HG03558 (cell line): ENCODE measurements around the gene KRTCAP2.
"Not testable (repeated sequence)": the region's sequence is repeated elsewhere in the genome, so short reads cannot be mapped to it uniquely, and the experiment has no call there.

ENCODE experiments used
- ATAC-seq: cut with Tn5 transposase; IDR thresholded peaks from one replicate; pipeline ENCODE4 v1.9.1; 2021; ENCODE audit warnings: moderate number of reproducible peaks; ENCODE audit not compliant: unreplicated experiment; ENCODE audit errors: extremely low read depth

The KRTCAP2 gene

GRCh38 chr1:155172732-155173477 is at the start of gene KRTCAP2:
Gene KRTCAP2 (minus strand): TSS chr1:155173304. CDS start chr1:155173224, 80 bp downstream.
- peak; percentile 42 for ATAC-seq

DNA sequence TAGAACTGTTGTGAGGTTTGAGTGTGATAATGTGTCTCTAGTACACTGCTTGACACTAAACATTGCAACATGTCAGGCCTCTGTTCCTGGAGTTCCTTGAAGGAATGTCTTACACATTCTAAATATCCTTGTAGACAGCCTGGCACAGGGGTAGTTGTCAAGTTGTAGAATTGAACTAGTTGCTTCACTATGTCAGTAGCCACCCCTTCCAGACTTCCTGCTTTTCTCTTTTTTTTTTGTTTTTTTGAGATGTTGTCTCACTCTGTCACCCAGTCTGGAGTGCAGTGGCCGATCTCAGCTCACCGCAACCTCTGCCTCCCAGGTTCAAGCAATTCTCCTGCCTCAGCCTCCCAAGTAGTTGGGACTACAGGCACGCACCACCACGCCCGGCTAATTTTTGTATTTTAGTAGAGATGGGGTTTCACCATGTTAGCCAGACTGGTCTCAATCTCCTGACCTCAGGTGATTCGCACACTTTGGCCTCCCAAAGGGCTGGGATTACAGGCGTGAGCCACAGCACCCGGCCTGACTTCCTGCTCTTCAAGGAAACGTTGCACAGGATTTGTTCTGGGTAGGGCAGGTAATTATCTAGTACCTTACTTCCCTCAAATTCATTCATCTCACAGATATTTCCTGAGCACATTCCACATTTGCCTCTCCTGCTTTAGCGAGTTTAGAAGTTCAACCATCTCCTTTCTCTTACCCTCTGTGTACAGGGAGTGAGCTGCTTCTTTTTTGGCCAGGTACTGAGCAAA is 47.3 kb upstream of the KRTCAP2 start:
- not testable (repeated sequence) for ATAC-seq

DNA sequence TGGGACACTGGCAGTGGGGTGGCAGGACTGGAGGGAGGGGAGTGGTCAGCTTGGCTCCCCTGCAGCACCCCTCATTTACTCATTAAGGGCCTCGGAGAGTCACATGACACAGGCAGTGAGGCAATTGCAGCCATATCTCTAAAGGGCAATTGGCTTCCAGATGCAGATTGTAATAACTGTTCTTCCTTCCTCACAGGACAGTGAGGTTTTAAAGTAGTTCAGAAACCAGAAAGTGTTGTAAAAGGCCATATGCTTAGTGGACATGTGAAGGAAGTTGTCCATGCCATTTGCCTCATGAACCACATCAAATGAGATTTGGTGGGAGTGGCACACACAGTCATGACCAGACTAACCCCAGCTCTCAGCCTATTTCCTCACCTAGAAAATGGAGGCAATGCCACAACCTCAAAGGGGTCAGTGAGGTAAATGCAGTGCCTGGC is 46.5 kb upstream of the KRTCAP2 start:
- ATAC-seq = no peak

DNA sequence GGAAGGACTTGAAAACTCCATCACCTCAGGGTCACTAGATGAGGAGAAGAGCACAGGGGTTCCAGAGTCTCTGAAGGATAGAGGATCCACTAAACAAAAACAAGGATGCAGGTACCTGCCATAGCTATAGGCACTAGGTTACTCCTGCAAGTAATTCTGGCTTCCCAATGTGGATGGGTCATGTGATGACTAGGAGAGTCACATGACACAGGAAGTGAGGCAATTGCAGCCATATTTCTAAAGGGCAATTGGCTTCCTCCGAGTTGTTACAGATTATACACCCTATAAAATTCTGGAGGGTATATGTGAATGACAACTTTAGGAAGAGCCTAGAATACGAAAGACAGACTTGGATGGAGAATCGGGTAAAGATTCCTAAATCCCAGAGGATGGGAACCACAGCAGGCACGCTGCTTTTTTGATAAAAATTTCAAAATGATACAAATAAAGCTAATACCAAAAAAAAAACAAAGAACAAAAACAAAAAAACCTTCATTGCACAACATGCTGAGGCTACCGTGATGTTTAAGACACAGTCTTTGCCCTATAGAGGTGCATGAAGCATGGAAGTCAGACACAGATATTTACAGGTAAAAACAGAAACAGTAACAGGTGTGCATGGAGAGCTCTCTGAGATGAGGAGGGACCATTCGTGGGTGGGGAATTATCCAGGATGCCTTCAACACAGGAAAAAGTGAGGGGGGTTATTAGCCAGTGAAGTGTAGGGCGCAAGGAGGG is 45.9 kb upstream of the KRTCAP2 start:
- no peak for ATAC-seq

DNA sequence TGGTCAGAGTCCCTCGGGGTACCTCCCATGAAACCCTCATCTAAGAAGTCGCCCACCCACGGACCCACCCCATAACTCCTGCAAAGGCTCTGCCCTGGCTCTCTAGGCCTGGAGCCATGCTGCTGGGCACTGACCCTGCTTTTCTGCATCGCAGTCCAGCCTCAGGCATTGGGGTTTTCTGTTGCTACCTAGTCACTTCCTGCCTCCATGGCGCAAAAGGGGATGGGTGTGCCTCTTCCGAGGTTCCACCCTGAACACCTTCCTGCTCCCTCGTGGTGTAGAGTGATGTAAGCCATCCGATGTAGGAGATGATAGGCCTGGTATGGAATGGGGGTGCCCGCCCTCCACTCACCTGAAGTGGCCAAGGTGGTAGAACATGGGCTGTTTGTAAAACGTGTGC is 41.6 kb upstream of the KRTCAP2 start:
- ATAC-seq = not testable (repeated sequence)

- ATAC-seq = not testable (repeated sequence)
Observed at GRCh38 chr1:155212051-155212440, 38.9 kb upstream of the KRTCAP2 start.

- ATAC-seq = not testable (repeated sequence)
Observed at GRCh38 chr1:155211381-155212050, 38.4 kb upstream of the KRTCAP2 start.

GRCh38 chr1:155210314-155211104 is 37.4 kb upstream of the KRTCAP2 start:
- ATAC-seq = no peak

- no peak for ATAC-seq
Observed at GRCh38 chr1:155209312-155209721, 36.2 kb upstream of the KRTCAP2 start.

- no peak for ATAC-seq
Observed at GRCh38 chr1:155208541-155209311, 35.6 kb upstream of the KRTCAP2 start, which contains the start of gene MTX1. Gene MTX1 (plus strand): TSS chr1:155208695. CDS start chr1:155208805, 110 bp downstream.

- no peak for ATAC-seq
Observed at GRCh38 chr1:155207806-155208540, 34.9 kb upstream of the KRTCAP2 start, which contains the start of gene THBS3. Gene THBS3 (minus strand): TSS chr1:155207897. CDS start chr1:155207876, 21 bp downstream.

DNA sequence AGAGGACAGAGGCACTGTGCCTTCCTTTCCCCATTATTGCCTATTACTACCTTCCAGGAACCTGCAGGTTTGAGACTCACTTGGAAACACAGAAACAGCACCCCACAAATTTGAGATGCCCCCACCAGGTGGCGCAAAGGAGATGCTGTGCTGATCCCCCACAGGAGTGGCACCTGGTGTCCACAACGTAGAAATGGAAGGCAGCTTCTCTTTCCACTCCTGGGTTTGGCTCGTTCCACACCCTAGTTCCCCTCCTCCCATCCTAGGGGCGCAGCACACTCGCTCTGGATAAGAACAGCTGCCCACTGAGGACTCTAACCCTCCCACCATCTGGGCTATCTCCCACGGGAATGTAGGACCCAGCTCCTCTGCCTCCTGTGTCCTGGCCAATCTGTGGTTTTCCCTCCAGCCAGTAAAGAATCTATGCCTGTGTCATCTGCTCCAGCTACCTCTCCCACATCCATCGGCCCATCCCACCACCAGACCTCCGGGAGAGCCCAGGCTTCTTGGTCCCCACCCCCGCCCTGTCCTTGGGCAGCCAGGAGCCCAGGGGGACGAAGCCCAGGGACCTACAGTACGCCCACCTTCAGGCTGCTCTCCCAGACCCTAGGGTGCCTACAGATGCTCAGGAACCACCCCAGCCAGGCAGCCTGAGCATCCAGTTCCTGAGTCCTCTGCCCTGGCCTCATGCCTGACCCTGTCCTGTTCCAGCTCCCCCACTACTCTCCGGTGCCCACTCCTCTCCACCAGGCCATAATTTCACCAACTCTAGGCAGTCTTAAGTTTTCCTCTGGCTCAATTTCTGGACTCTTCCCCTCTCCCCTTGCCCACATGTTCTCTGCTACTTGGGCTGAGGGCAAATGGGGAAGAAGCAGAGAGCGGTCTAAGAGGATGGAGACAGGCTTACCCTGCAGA is 34.0 kb upstream of the KRTCAP2 start:
- no peak for ATAC-seq

DNA sequence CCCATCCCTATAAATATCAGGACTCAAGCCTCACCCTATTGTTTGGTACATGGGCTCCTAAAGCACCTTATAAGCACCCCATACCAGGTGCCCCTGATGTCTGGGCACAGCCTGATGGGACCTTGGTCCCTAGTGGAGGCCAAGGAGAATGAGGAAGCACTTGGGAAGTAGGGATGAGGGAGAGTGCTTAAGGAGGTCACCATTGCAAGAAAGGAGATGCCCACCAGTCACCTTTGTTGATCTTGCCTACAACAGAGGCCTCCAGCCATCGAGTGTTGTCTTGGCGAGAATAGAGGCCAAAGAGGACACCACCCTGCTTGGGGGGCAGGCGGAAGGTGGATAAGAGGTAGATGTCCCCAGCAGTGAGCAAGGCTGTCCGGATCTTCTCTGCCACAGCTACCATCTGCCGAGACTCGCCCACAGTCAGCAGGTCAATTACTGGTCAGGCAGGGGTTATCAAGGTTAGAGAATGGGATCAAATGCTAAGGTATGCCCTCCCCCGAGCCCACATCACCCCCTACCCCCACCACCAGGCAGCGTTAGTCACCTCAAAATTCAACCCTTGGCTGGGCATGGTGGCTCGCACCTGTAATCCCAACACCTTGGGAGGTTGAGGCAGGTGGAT is 33.0 kb upstream of the KRTCAP2 start:
- no peak for ATAC-seq

- ATAC-seq = no peak
Observed at GRCh38 chr1:155205035-155205434, 31.9 kb upstream of the KRTCAP2 start.

DNA sequence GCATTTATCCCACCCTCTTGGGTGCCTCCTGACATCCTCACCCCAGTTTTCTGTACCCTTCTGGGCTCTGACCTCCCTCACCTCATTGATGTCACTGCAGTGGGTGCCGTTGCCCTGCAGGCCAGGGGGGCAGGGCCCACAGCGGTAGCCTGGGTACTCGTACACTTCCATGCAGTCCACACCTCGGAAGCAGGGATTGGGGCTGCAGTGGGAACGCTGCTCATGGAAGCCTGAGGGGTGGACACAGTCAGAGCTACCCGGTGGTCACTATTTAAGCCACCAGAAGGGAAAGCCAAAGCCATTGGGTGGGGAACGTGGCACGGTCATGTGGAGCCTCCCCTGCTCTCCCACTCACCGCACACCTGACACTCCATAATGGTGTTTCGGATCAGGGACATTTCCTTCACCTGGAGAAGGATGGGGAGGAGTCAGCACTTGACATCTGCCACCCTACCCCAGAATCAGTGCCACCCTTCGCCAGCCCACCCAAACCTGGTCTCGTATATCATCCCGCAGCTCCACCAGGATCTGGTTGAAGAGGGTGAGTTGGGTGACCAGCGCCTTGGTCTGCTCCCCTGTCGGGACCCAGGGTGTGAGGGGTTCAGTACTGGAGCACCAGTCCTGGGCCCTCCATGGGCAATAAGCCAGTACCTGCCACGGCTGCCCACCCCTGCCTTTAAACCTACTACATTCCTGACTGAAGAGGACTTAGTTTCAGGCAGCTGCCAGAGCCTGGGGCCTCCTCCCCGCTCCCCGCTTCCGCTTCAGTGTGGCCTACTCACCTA is 29.8 kb upstream of the KRTCAP2 start:
- no peak for ATAC-seq

DNA sequence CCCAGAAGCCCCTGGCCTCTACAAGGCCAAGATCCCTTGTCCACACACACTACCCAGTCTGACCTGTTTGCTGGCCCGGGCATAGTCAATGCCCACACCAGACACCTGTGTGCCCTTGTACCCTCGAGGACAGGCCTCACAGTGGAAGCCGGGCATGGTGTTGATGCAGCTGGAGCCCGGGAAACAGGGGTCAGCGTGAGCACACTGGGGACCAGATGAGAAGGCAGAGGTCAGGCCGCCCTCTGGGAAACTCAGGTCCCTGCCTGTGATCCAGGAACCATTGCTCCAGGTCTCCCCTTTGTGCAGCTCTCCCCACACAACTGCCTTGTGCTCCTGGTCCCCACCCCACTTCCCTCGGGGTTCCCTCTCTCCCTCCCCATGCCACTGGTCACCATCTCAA is 29.1 kb upstream of the KRTCAP2 start:
- ATAC-seq = no peak
